Measurements from ENCODE around the gene TMC6. TPM values are rescaled to one million over a fixed set of nuclear protein-coding genes. Genes with fewer than 3 reads are reported as not detected.

Gene TMC6, protein sequence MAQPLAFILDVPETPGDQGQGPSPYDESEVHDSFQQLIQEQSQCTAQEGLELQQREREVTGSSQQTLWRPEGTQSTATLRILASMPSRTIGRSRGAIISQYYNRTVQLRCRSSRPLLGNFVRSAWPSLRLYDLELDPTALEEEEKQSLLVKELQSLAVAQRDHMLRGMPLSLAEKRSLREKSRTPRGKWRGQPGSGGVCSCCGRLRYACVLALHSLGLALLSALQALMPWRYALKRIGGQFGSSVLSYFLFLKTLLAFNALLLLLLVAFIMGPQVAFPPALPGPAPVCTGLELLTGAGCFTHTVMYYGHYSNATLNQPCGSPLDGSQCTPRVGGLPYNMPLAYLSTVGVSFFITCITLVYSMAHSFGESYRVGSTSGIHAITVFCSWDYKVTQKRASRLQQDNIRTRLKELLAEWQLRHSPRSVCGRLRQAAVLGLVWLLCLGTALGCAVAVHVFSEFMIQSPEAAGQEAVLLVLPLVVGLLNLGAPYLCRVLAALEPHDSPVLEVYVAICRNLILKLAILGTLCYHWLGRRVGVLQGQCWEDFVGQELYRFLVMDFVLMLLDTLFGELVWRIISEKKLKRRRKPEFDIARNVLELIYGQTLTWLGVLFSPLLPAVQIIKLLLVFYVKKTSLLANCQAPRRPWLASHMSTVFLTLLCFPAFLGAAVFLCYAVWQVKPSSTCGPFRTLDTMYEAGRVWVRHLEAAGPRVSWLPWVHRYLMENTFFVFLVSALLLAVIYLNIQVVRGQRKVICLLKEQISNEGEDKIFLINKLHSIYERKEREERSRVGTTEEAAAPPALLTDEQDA
- 5.1 TPM for total RNA-seq

GRCh38 chr17:78128551-78129350 lies at the start of gene TMC6:
TMC6 (minus strand) TSS chr17:78128755; CDS start chr17:78126832, 1,923 bp downstream.

DNA sequence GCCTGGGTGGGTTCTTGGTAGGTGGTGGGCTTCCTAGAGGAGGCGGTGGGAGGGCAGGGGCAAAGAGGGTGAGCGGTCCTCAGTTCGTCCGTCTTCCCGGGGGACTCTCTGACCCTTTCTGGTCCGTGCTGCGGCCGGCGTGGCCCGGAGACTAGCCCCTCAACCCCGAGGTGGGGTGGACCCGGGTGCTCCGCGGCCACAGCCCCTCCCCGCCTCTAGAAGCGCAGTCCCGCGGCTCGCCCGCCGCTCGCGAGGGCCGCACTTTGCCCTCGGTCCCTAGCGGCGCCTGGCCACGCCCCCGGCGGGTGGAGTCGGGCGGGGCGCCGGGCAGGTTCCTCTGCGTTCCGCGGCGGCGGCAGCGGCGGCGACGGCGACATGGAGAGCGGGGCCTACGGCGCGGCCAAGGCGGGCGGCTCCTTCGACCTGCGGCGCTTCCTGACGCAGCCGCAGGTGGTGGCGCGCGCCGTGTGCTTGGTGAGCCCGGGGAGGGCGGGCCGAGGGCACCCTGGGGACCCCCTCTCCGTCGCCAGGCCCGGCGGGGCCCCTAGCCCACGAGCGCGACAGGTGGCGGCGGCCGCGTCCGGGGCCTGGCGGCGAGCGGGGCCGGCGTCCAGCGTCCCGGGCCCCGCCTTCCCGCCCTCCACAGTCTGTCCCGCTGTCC lies 39.8 kb upstream of the TMC6 start, which contains the start of gene SYNGR2:
TSS of gene SYNGR2 (plus strand) at position 340 of the 661 bp plus-strand sequence. CDS start at position 376, 36 bp downstream.

DNA sequence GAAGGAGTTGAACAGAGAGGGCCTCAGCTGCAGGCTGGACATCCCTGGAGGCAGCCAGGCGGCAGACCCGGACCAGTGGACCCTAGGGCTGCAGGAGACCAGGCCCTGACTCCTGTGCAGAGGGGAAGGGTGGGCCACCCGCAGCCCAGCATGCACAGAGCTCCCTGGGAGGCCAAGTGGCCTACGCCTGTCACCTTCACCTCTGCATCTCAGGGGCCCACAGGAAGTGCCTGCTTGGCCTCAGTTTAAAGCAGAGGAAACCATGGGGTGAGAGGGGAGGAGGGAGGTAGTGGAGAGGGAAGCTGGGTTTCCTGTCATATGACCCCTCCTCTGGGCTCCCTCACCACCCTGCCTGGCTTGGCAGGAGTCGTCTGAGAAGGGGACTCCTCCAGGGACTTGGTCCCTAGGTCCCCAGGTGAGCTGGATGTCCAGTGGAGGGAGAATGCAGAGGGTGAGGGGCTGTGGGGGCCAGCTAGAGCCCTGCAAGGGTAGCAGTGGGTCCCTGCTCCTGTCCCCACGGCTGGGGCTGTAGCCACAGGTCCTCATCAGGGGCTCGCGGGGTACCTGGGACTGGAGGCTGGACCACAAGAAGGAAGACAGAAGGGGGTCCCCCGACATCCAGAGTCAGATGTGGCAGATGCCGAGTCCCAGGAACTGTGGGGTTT lies 2.0 kb upstream of the TMC6 start, which contains the start of gene TMC8:
TSS of gene TMC8 (plus strand) at position 335 of the 665 bp plus-strand sequence. CDS start 818 bp downstream, outside the sequence.

Small RNAs within 50 kb of the gene (small RNA-seq; reads per million reads assigned to genes)
- not detected for gene RNU6-625P

Other genes with a start within 250 kb of the TMC6 start
- gene TNRC6C, start 170.1 kb downstream of the TMC6 start, total RNA-seq, result 39.2 TPM
- 0.92 TPM for gene TMC8, start 2.0 kb upstream of the TMC6 start, total RNA-seq
- not detected for gene C17orf99, start 17.6 kb upstream of the TMC6 start, total RNA-seq
- 10.6 TPM for gene SYNGR2, start 39.8 kb upstream of the TMC6 start, total RNA-seq
- gene TK1, start 58.3 kb upstream of the TMC6 start, total RNA-seq, result 5.5 TPM
- gene AFMID, start 58.6 kb upstream of the TMC6 start, total RNA-seq, result 34.4 TPM
- 11.5 TPM for gene BIRC5, start 85.5 kb upstream of the TMC6 start, total RNA-seq
- not detected for gene TMEM235, start 102.9 kb upstream of the TMC6 start, total RNA-seq
- 4.8 TPM for gene SOCS3, start 231.3 kb upstream of the TMC6 start, total RNA-seq
- 28.1 TPM for gene PGS1, start 249.9 kb upstream of the TMC6 start, total RNA-seq

All from diencephalon (tissue), 1 donor.